H9 (cell line): ENCODE data around the gene ALOX12B. TPM values are rescaled to one million over a fixed set of nuclear protein-coding genes. Genes with fewer than 3 reads are reported as not detected.
A peak's percentile ranks its signal among the peaks of the same experiment; 100 is the strongest.

Experiments
- DNase-seq: peaks from one replicate; pipeline ENCODE4 v3.0.0-alpha.2; 2017
- H2AFZ ChIP-seq: one replicate; pipeline ENCODE4 v1.6.1; 2013; ENCODE audit warnings: mild to moderate bottlenecking, low read length, control low read depth, moderate library complexity
- H2AK5ac ChIP-seq: 2 replicates; pipeline ENCODE4 v1.6.1; 2013; ENCODE audit warnings: low read length, control low read depth, mixed read lengths; ENCODE audit not compliant: insufficient read length
- H2BK120ac ChIP-seq: one replicate; pipeline ENCODE4 v1.6.1; 2013; ENCODE audit warnings: low read depth, mild to moderate bottlenecking, low read length, control low read depth, inconsistent platforms; ENCODE audit not compliant: poor library complexity, severe bottlenecking
- H2BK12ac ChIP-seq: 2 replicates; pipeline ENCODE4 v1.6.1; 2013; ENCODE audit warnings: low read length, control low read depth, mixed read lengths, low read depth; ENCODE audit not compliant: insufficient read length
- H2BK15ac ChIP-seq: 2 replicates; pipeline ENCODE4 v1.6.1; 2013; ENCODE audit warnings: low read depth, low read length, control low read depth
- H2BK20ac ChIP-seq: one replicate; pipeline ENCODE4 v1.6.1; 2013; ENCODE audit warnings: low read depth, mild to moderate bottlenecking, low read length, control low read depth, inconsistent platforms; ENCODE audit not compliant: poor library complexity, severe bottlenecking
- H2BK5ac ChIP-seq: 2 replicates; pipeline ENCODE4 v1.6.1; 2013; ENCODE audit warnings: low read length, control low read depth, mixed read lengths; ENCODE audit not compliant: insufficient read length
- H3K14ac ChIP-seq: 2 replicates; pipeline ENCODE4 v1.6.1; 2013; ENCODE audit warnings: low read length, control low read depth; ENCODE audit not compliant: insufficient read depth
- H3K18ac ChIP-seq: 2 replicates; pipeline ENCODE4 v1.6.1; 2013; ENCODE audit warnings: low read depth, mild to moderate bottlenecking, mixed read lengths, low read length, control low read depth; ENCODE audit not compliant: insufficient read length
- H3K23ac ChIP-seq: 2 replicates; pipeline ENCODE4 v1.6.1; 2013; ENCODE audit warnings: low read length, control low read depth, mixed read lengths, low read depth; ENCODE audit not compliant: insufficient read length
- H3K23me2 ChIP-seq: 2 replicates; pipeline ENCODE4 v1.6.1; 2013; ENCODE audit warnings: low read depth, mild to moderate bottlenecking, mixed read lengths, low read length, control low read depth; ENCODE audit not compliant: insufficient read length, poor library complexity, severe bottlenecking
- H3K27ac ChIP-seq: 2 replicates; pipeline ENCODE4 v1.5.1; 2013; ENCODE audit warnings: low read length, control low read depth, mixed read lengths, low read depth; ENCODE audit not compliant: insufficient read length
- H3K27me3 ChIP-seq: 2 replicates; pipeline ENCODE4 v1.6.1; 2013; ENCODE audit warnings: low read length, control low read depth, inconsistent platforms; ENCODE audit not compliant: insufficient read depth
- H3K4ac ChIP-seq: 2 replicates; pipeline ENCODE4 v1.6.1; 2013; ENCODE audit warnings: low read depth, mild to moderate bottlenecking, control low read depth, inconsistent platforms, low read length, moderate library complexity
- H3K4me1 ChIP-seq: 2 replicates; pipeline ENCODE4 v1.6.1; 2013; ENCODE audit warnings: low read length, control low read depth, inconsistent platforms; ENCODE audit not compliant: insufficient read depth
- H3K4me2 ChIP-seq: 2 replicates; pipeline ENCODE4 v1.6.1; 2013; ENCODE audit warnings: low read length, control low read depth, mixed read lengths; ENCODE audit not compliant: insufficient read length, insufficient read depth
- H3K56ac ChIP-seq: 2 replicates; pipeline ENCODE4 v1.6.1; 2013; ENCODE audit warnings: low read depth, mild to moderate bottlenecking, mixed read lengths, low read length, control low read depth; ENCODE audit not compliant: insufficient read length
- H3K79me1 ChIP-seq: 2 replicates; pipeline ENCODE4 v1.6.1; 2013; ENCODE audit warnings: low read depth, mild to moderate bottlenecking, moderate library complexity, low read length, control low read depth, inconsistent platforms; ENCODE audit not compliant: insufficient read depth, poor library complexity, severe bottlenecking
- H3K79me2 ChIP-seq: 2 replicates; pipeline ENCODE4 v1.6.1; 2013; ENCODE audit warnings: low read length, control low read depth, inconsistent platforms; ENCODE audit not compliant: insufficient read depth
- H3K9ac ChIP-seq: 2 replicates; pipeline ENCODE4 v1.6.1; 2013; ENCODE audit warnings: low read length, control low read depth, mixed read lengths; ENCODE audit not compliant: insufficient read length; ENCODE audit errors: extremely low read depth
- H3K9me3 ChIP-seq: one replicate; pipeline ENCODE4 v1.6.1; 2013; ENCODE audit warnings: low read depth, low read length, inconsistent platforms; ENCODE audit not compliant: control insufficient read depth
- H3T11ph ChIP-seq: one replicate; pipeline ENCODE4 v1.6.1; 2013; ENCODE audit warnings: mild to moderate bottlenecking, low read length, control low read depth, inconsistent platforms
- H4K20me1 ChIP-seq: one replicate; pipeline ENCODE4 v1.6.1; 2013; ENCODE audit not compliant: control insufficient read depth, insufficient read length, insufficient read depth
- H4K5ac ChIP-seq: 2 replicates; pipeline ENCODE4 v1.6.1; 2013; ENCODE audit warnings: low read depth, mild to moderate bottlenecking, mixed read lengths, low read length, control low read depth; ENCODE audit not compliant: insufficient read length
- H4K8ac ChIP-seq: replicated peaks from 2 replicates; pipeline ENCODE4 v1.6.1; 2013; ENCODE audit warnings: low read length, control low read depth, mixed read lengths, low read depth; ENCODE audit not compliant: insufficient read length
- H4K91ac ChIP-seq: 2 replicates; pipeline ENCODE4 v1.6.1; 2013; ENCODE audit warnings: low read depth, mild to moderate bottlenecking, moderate library complexity, mixed read lengths, low read length, control low read depth; ENCODE audit not compliant: insufficient read length
- H3K27ac Mint-ChIP-seq, 3 experiments: 2 replicates in 2 of 3; 3 replicates in 1 of 3; pipeline ENCODE4 v1.8.0; 2020 to 2021; ENCODE audit warnings: mixed read lengths in 3 of 3, mild to moderate bottlenecking in 1 of 3, moderate library complexity in 1 of 3
- H3K27me3 Mint-ChIP-seq: 2 replicates; pipeline ENCODE4 v1.8.0; 2021; ENCODE audit warnings: low read depth, mild to moderate bottlenecking, moderate library complexity, mixed read lengths
- H3K36me3 Mint-ChIP-seq, 3 experiments: 2 replicates in 2 of 3; 3 replicates in 1 of 3; pipeline ENCODE4 v1.8.0; 2020 to 2021; ENCODE audit warnings: low read depth in 3 of 3, mixed read lengths in 3 of 3; ENCODE audit not compliant: insufficient read depth in 1 of 3
- H3K4me1 Mint-ChIP-seq, 2 experiments: 2 replicates each; pipeline ENCODE4 v1.8.0; 2020; ENCODE audit warnings: mixed read lengths in 2 of 2
- H3K4me3 Mint-ChIP-seq, 2 experiments: 2 replicates in 1 of 2; 3 replicates in 1 of 2; pipeline ENCODE4 v1.8.0; 2020 to 2021; ENCODE audit warnings: mild to moderate bottlenecking in 2 of 2, mixed read lengths in 2 of 2, moderate library complexity in 1 of 2
- H3K9me3 Mint-ChIP-seq, 2 experiments: 2 replicates in 1 of 2; 3 replicates in 1 of 2; pipeline ENCODE4 v1.8.0; 2020; ENCODE audit warnings: mild to moderate bottlenecking in 2 of 2, mixed read lengths in 2 of 2, moderate library complexity in 1 of 2
- WGBS: extraction: QIAGEN DNeasy Blood & Tissue Kit; methylation state at CpG from one replicate; pipeline ENCODE4 v1.1.7; 2013; ENCODE audit warnings: missing lambda C conversion rate, low lambda C conversion rate, mixed read lengths; ENCODE audit not compliant: insufficient read length; ENCODE audit errors: extremely low coverage; 5-methylcytosine and 5-hydroxymethylcytosine counted together
- total RNA-seq: library from RNA; stranded (reverse); gene quantifications from 2 replicates; pipeline ENCODE4 v1.2.1, GENCODE V29; 2021
- TF ChIP-seq, protein P1 (sequence below): fragments of 200-600 bp; sonication (generic); conservative IDR thresholded peaks from 3 replicates; pipeline ENCODE4 v1.8.0; 2021; ENCODE audit warnings: antibody characterized with exemption, mild to moderate bottlenecking

ALOX12B gene
- total RNA-seq, 1 experiment from 2014 or later: 1.2 TPM

DNA sequence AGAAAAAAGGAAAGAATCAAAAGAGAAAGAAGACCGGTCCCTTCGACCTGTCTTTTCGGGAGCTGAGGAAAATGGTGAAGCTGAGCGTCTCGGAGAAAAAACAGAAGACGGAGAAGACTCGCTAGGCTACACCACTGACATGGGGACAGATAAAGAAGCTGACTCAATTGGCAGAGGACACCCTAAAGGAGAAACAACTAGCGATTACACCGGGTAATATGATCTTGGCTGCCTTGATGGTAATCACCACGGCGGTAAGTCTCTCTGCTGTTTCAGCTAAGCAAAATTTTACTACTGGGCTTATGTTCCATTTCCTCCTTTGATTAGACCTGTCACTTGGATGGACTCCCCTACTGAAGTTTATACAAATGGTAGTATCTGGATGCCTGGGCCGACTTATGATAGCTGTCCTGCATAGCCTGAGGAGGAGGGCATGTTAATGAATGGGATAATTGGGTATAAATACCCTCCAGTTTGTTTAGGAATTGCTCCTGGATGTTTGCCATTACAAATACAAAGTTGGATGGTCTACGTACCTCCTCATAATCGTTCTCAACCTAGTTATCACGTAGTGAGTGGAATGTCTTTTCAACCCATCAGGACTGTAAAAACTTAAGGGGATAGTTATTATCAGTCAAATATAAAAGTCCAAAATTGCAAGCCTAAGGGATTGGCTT, 24.6 kb downstream of the ALOX12B start:
- no peak overlapping the region for H4K5ac ChIP-seq
- H3T11ph ChIP-seq: no peak overlapping the region
- peak overlapping the region; percentile 49 for H3K4me2 ChIP-seq
- TF ChIP-seq, protein P1, sequence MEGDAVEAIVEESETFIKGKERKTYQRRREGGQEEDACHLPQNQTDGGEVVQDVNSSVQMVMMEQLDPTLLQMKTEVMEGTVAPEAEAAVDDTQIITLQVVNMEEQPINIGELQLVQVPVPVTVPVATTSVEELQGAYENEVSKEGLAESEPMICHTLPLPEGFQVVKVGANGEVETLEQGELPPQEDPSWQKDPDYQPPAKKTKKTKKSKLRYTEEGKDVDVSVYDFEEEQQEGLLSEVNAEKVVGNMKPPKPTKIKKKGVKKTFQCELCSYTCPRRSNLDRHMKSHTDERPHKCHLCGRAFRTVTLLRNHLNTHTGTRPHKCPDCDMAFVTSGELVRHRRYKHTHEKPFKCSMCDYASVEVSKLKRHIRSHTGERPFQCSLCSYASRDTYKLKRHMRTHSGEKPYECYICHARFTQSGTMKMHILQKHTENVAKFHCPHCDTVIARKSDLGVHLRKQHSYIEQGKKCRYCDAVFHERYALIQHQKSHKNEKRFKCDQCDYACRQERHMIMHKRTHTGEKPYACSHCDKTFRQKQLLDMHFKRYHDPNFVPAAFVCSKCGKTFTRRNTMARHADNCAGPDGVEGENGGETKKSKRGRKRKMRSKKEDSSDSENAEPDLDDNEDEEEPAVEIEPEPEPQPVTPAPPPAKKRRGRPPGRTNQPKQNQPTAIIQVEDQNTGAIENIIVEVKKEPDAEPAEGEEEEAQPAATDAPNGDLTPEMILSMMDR: no peak
- no peak overlapping the region for H2BK20ac ChIP-seq
- no peaks in the 10 kb centered on the region for H3K79me1 ChIP-seq
- Mint-ChIP-seq H3K27ac (no peak overlapping the region), H3K4me3 (peak overlapping the region; percentile 46 to 61), H3K36me3 (no peaks in the 10 kb centered on the region), H3K4me1 (peaks cover 46 to 49% of the 10 kb centered on the region in 2 experiments), H3K9me3 (no peaks in the 10 kb centered on the region), H3K27me3 (peaks cover 80% of the 10 kb centered on the region)
- no peak overlapping the region for H2BK15ac ChIP-seq
- H4K20me1 ChIP-seq: no peaks in the 10 kb centered on the region
- no peak overlapping the region for H2AK5ac ChIP-seq
- H3K9me3 ChIP-seq: no peaks in the 10 kb centered on the region
- H3K27ac ChIP-seq: no peak overlapping the region
- H3K56ac ChIP-seq: no peak overlapping the region
- no peak overlapping the region for H2BK5ac ChIP-seq
- H2BK120ac ChIP-seq: no peak overlapping the region
- no peak overlapping the region for H3K9ac ChIP-seq
- no peak overlapping the region for H4K8ac ChIP-seq
- WGBS: no CpG with 5 or more reads among the region's 15 CpGs
- peaks cover 10% of the 10 kb centered on the region for H3K23me2 ChIP-seq
- no peak overlapping the region for H3K4ac ChIP-seq
- peaks cover 3% of the 10 kb centered on the region; the same call in 1 of the 2 replicates for H3K4me1 ChIP-seq
- no peak overlapping the region for H3K23ac ChIP-seq
- no peak overlapping the region for H2AFZ ChIP-seq
- H3K79me2 ChIP-seq: no peaks in the 10 kb centered on the region
- peaks cover 13% of the 10 kb centered on the region; the same call in 1 of the 2 replicates for H3K27me3 ChIP-seq
- no peak overlapping the region for H3K18ac ChIP-seq
- H4K91ac ChIP-seq: no peak overlapping the region
- no peak overlapping the region for H2BK12ac ChIP-seq
- H3K14ac ChIP-seq: no peak overlapping the region
- DNase-seq: no peak
